HepG2 (cell line): ENCODE data around the gene COL2A1. TPM values are rescaled to one million over a fixed set of nuclear protein-coding genes. Genes with fewer than 3 reads are reported as not detected.

Experiments used
- ATAC-seq: fragments of 200-7000 bp; cut with Tn5 transposase; 3 replicates; pipeline ENCODE4 v1.9.1; 2020; ENCODE audit warnings: mild to moderate bottlenecking, moderate library complexity
- BruUV-seq: library from RNA; stranded (reverse); fragments of 400-500 nt; replicated peaks from 2 replicates; lab custom pipeline; 2021; lab: Mats Ljungman, UMichigan
- CTCF ChIA-PET: fragments of 300-600 bp; formaldehyde crosslinking; extraction: SDS; loops from one replicate; lab custom pipeline; 2021; ENCODE audit warnings: low total read pairs, inconsistent platforms, low intra/inter-chr PET ratio; lab: Yijun Ruan, JAX
- POLR2A ChIA-PET: fragments of 350-600 bp; sonication (Branson Sonifier 250); formaldehyde crosslinking; loops from one replicate; lab custom pipeline; 2020; ENCODE audit warnings: antibody characterized with exemption, inconsistent platforms; lab: Yijun Ruan, JAX
- DNase-seq: peaks from one replicate; pipeline ENCODE4 v3.0.0-alpha.2; 2015; ENCODE audit warnings: low spot score
- FAIRE-seq: peaks from 3 replicates; lab custom pipeline; 2011; peaks lifted over from hg19 to GRCh38; lab: Jason Lieb, UNC
- H2AFZ ChIP-seq: one replicate; pipeline ENCODE4 v1.6.1; 2011; ENCODE audit warnings: low read length, inconsistent platforms
- H3K27ac ChIP-seq: fragments of 300-600 bp; 3 replicates; pipeline ENCODE4 v1.8.0; 2011; ENCODE audit warnings: mixed run types, mild to moderate bottlenecking, mixed read lengths, low read length, inconsistent platforms; ENCODE audit not compliant: insufficient read depth; ENCODE audit errors: extremely low read length
- H3K27me3 ChIP-seq, 2 experiments: fragments of 200-600 bp in 1 of 2; 2 replicates in 1 of 2; 3 replicates in 1 of 2; pipeline versions ENCODE4 v1.6.0 to v1.8.0; 2011; ENCODE audit warnings: low read length in 2 of 2, mild to moderate bottlenecking in 2 of 2, moderate library complexity in 2 of 2, inconsistent platforms in 1 of 2; ENCODE audit not compliant: insufficient read depth in 2 of 2, control insufficient read depth in 1 of 2
- H3K36me3 ChIP-seq, 2 experiments: fragments of 200-600 bp in 1 of 2; replicated peaks in 1 of 2; 2 replicates in 1 of 2; 3 replicates in 1 of 2; pipeline versions ENCODE4 v1.5.1 to v1.8.0; 2011; ENCODE audit warnings: low read length in 2 of 2, inconsistent platforms in 1 of 2; ENCODE audit not compliant: insufficient read depth in 2 of 2, control insufficient read depth in 1 of 2
- H3K4me1 ChIP-seq: 2 replicates; pipeline ENCODE4 v1.5.1; 2012; ENCODE audit warnings: low read length, inconsistent platforms; ENCODE audit not compliant: insufficient read depth
- H3K4me2 ChIP-seq: 2 replicates; pipeline ENCODE4 v1.6.0; 2011; ENCODE audit warnings: low read depth, low read length, inconsistent platforms
- H3K4me3 ChIP-seq, 3 experiments: fragments of 200-600 bp in 1 of 3; sonication (generic), shearing (Covaris generic) in 1 of 3; replicated peaks in 1 of 3; 2 replicates each; pipeline ENCODE4 v1.5.1; 2011 to 2016; ENCODE audit warnings: low read length in 3 of 3, inconsistent platforms in 2 of 3, low read depth in 2 of 3, mild to moderate bottlenecking in 2 of 3, control low read depth in 1 of 3, mixed read lengths in 1 of 3; ENCODE audit not compliant: insufficient read depth in 1 of 3
- H3K79me2 ChIP-seq: one replicate; pipeline ENCODE4 v1.6.1; 2011; ENCODE audit warnings: low read length, inconsistent platforms; ENCODE audit not compliant: insufficient read depth
- H3K9ac ChIP-seq: 2 replicates; pipeline ENCODE4 v1.6.0; 2011; ENCODE audit warnings: mild to moderate bottlenecking, low read depth, low read length, inconsistent platforms; ENCODE audit not compliant: insufficient read depth
- H3K9me3 ChIP-seq: 2 replicates; pipeline ENCODE4 v1.5.1; 2012; ENCODE audit warnings: mild to moderate bottlenecking, low read length
- H4K20me1 ChIP-seq: 2 replicates; pipeline ENCODE4 v1.6.0; 2011; ENCODE audit warnings: inconsistent platforms, mild to moderate bottlenecking, low read length, moderate library complexity; ENCODE audit not compliant: insufficient read depth
- FOXA1 ChIP-seq, 2 experiments: fragments of 450-650 bp in 1 of 2; sonication (generic) in 1 of 2; formaldehyde crosslinking in 1 of 2; IDR thresholded peaks; 2 replicates each; pipeline versions ENCODE4 v1.4.0 to v1.6.1; 2016 to 2020; ENCODE audit warnings: missing genetic modification reagents in 1 of 2
- MEIS2 ChIP-seq: sonication (generic); formaldehyde crosslinking; IDR thresholded peaks from 2 replicates; pipeline ENCODE4 v1.9.0; 2021; ENCODE audit warnings: mild to moderate bottlenecking, missing genetic modification reagents
- MNT ChIP-seq: fragments of 450-650 bp; IDR thresholded peaks from 2 replicates; pipeline ENCODE4 v1.6.1; 2016
- NCOA5 ChIP-seq: sonication (generic); formaldehyde crosslinking; IDR thresholded peaks from 2 replicates; pipeline ENCODE4 v1.4.0; 2020; ENCODE audit warnings: missing genetic modification reagents
- ZNF326 ChIP-seq: sonication (generic); formaldehyde crosslinking; IDR thresholded peaks from 2 replicates; pipeline ENCODE4 v1.4.0; 2020; ENCODE audit warnings: missing genetic modification reagents, borderline replicate concordance
- ZSCAN31 ChIP-seq: sonication (generic); formaldehyde crosslinking; IDR thresholded peaks from 2 replicates; pipeline ENCODE4 v1.5.0; 2020; ENCODE audit warnings: low read depth, mild to moderate bottlenecking, missing genetic modification reagents
- WGBS: methylation state at CpG from one replicate; pipeline ENCODE4 v1.1.6; 2017; ENCODE audit warnings: low lambda C conversion rate; 5-methylcytosine and 5-hydroxymethylcytosine counted together
- in situ Hi-C: cut with HindIII; loops from 2 replicates; pipeline ENCODE4 v1.10.0; 2017; ENCODE audit warnings: low pct_unique_long_range_greater_than_20kb; ENCODE audit not compliant: extremely low pct_ligation_motif_present
- intact Hi-C: fragments of 100-400 bp; cut with micrococcal nuclease; formaldehyde crosslinking; loops from one replicate; pipeline ENCODE4 v1.10.0; 2022; ENCODE audit not compliant: unreplicated experiment
- polyA plus RNA-seq, 8 experiments: library from polyadenylated mRNA; depleted of rRNA in 3 of 8; stranded (reverse) in 7 of 8; unstranded in 1 of 8; fragments of >200 nt; fragmentation: Illumina TruSeq in 4 of 8; extraction: Trizol in 4 of 8; gene quantifications; 2 replicates each; pipeline versions ENCODE4 v1.2.1 to v1.2.3, GENCODE V29; 2011 to 2016; ENCODE audit warnings: low read depth in 4 of 8, missing spikeins in 1 of 8, mixed read lengths in 1 of 8; ENCODE audit not compliant: insufficient read depth in 1 of 8
- total RNA-seq, 5 experiments: library from RNA; depleted of rRNA; stranded (reverse); fragments of >200 nt; fragmentation: Illumina TruSeq; extraction: Trizol; gene quantifications; 2 replicates each; pipeline ENCODE4 v1.2.3, GENCODE V29; 2016; ENCODE audit warnings: low read depth in 1 of 5

The COL2A1 gene
- total and polyA plus RNA-seq, 2 of the 13 experiments (the other 11 are each of a cell fraction or from before 2014, with no cell fraction given): 7.4 to 38.3 TPM

GRCh38 chr12:47944685-47945340, 59.5 kb downstream of the COL2A1 start:
- H4K20me1 ChIP-seq: no peaks in the 10 kb centered on the region
- FAIRE-seq (no peak), ATAC-seq (no peak), DNase-seq (no peak)
- H3K4me1 ChIP-seq: peaks cover 44% of the 10 kb centered on the region
- H3K9me3 ChIP-seq: no peaks in the 10 kb centered on the region
- WGBS: 76% methylated on average over 6 of the region's 6 CpGs
- BruUV-seq: no TSS peak
- intact Hi-C loops: loop anchor here (10.0 kb wide), 1 partner anchor 220 kb away; no protein-coding TSS in a partner anchor
- no peak overlapping the region for H3K4me3 ChIP-seq
- no peak overlapping the region for H3K9ac ChIP-seq
- no peaks in the 10 kb centered on the region for H3K79me2 ChIP-seq
- no peak overlapping the region for H3K27ac ChIP-seq
- TF ChIP-seq FOXA1 (IDR thresholded peaks at IDR 0.05) (no peak), FOXA1 (CRISPR knock-in tag; IDR thresholded peaks at IDR 0.05) (no peak), ZNF326 (CRISPR knock-in tag) (no peak), NCOA5 (CRISPR knock-in tag) (no peak), ZSCAN31 (CRISPR knock-in tag) (no peak), MNT (peak; percentile 61), MEIS2 (no peak)
- TF ChIP-seq, all 625 proteins: peak for 1
- no peaks in the 10 kb centered on the region for H3K36me3 ChIP-seq
- CTCF ChIA-PET: no interaction called here
- H3K27me3 ChIP-seq: peaks cover 1 to 7% of the 10 kb centered on the region in 2 experiments
- H3K4me2 ChIP-seq: no peak overlapping the region
- in situ Hi-C loops: loop anchor here (10.0 kb wide), 1 partner anchor 220 kb away; no protein-coding TSS in a partner anchor
- POLR2A ChIA-PET: no interaction called here
- H2AFZ ChIP-seq: no peak overlapping the region
